GM21447 (cell line): ENCODE data around the gene GBF1.
"Not testable (repeated sequence)": the region's sequence is repeated elsewhere in the genome, so short reads cannot be mapped to it uniquely, and the experiment has no call there.

ENCODE experiments used
- ATAC-seq: cut with Tn5 transposase; IDR thresholded peaks from one replicate; pipeline ENCODE4 v1.9.1; 2021; ENCODE audit not compliant: unreplicated experiment

GBF1 gene

GRCh38 chr10:102268375-102268888 lies 23.1 kb downstream of the GBF1 start:
- ATAC-seq, result no peak

- ATAC-seq, result no peak
Measured at GRCh38 chr10:102269017-102269416, 23.7 kb downstream of the GBF1 start.

GRCh38 chr10:102274062-102274461 lies 28.7 kb downstream of the GBF1 start:
- no peak for ATAC-seq

GRCh38 chr10:102275343-102275742 lies 30.0 kb downstream of the GBF1 start:
- no peak for ATAC-seq

- no peak for ATAC-seq
Measured at GRCh38 chr10:102279104-102279503, 33.8 kb downstream of the GBF1 start.

GRCh38 chr10:102280397-102281101 lies 35.2 kb downstream of the GBF1 start:
- no peak for ATAC-seq

- ATAC-seq, result no peak
Measured at GRCh38 chr10:102281102-102281487, 35.8 kb downstream of the GBF1 start.

GRCh38 chr10:102283488-102283887 lies 38.2 kb downstream of the GBF1 start:
- ATAC-seq, result no peak

GRCh38 chr10:102283890-102284289 lies 38.6 kb downstream of the GBF1 start:
- ATAC-seq, result no peak

GRCh38 chr10:102284531-102284930 lies 39.2 kb downstream of the GBF1 start:
- ATAC-seq, result no peak

GRCh38 chr10:102285133-102285532 lies 39.8 kb downstream of the GBF1 start:
- ATAC-seq, result no peak

- ATAC-seq, result no peak
Measured at GRCh38 chr10:102286216-102286615, 40.9 kb downstream of the GBF1 start.

GRCh38 chr10:102287538-102287937 lies 42.2 kb downstream of the GBF1 start:
- no peak for ATAC-seq

GRCh38 chr10:102287991-102288390 lies 42.7 kb downstream of the GBF1 start:
- no peak for ATAC-seq

- no peak for ATAC-seq
Measured at GRCh38 chr10:102289356-102289755, 44.0 kb downstream of the GBF1 start.

- no peak for ATAC-seq
Measured at GRCh38 chr10:102289840-102290239, 44.5 kb downstream of the GBF1 start.

- no peak for ATAC-seq
Measured at GRCh38 chr10:102291221-102291905, 46.0 kb downstream of the GBF1 start.

- ATAC-seq, result no peak
Measured at GRCh38 chr10:102297101-102297500, 51.8 kb downstream of the GBF1 start.

GRCh38 chr10:102298899-102299298 lies 53.6 kb downstream of the GBF1 start:
- no peak for ATAC-seq

- no peak for ATAC-seq
Measured at GRCh38 chr10:102299873-102300272, 54.5 kb downstream of the GBF1 start.

- no peak for ATAC-seq
Measured at GRCh38 chr10:102300278-102300843, 55.0 kb downstream of the GBF1 start.

- not testable (repeated sequence) for ATAC-seq
Measured at GRCh38 chr10:102300912-102301311, 55.6 kb downstream of the GBF1 start.
